ENCODE data around the gene ZIC5. TPM values are rescaled to one million over a fixed set of nuclear protein-coding genes. Genes with fewer than 3 reads are reported as not detected.

ZIC5 gene
- polyA plus RNA-seq, result not detected

DNA sequence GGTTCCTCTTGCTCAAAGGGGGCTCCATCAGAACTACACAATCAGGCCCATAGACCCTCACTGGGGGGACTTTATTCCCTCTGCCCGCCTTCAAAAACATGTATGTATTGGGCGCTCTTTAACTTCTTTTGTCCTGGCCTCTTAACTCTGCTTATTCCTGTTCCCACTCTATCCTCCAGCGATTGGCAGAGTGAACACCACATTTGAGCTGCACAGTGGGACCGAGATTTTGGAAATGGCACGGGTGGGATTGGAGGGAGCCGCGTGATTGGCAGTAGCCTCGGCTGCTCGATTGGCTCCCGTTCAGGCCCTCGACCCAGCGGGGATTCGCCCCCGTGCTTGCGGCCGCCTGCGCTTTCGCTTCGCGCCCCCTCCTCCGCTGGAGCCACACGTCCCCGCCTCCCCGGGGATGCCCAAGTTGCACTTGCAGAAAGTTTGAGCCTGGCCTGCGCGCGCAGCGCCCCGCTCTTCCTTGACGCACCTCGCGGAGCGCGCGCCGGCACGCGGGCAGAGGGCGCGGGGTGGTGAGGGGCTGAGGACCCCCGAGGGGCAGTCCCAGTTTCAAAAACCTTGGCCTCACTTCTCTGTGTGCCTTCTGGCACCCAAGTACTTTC lies at the start of gene ZIC5:
Gene ZIC5, minus strand, starts transcription at position 192 of the 614 bp plus-strand sequence. Its CDS starts 164 bp downstream, at position 28.
- H3K4me3 Mint-ChIP-seq, result peak within 1 kb of the TSS; percentile 34 to 87 (median 76)
- peaks cover 6 to 11% (median 8%) of the 10 kb centered on the region in 3 donors for H3K4me1 Mint-ChIP-seq
- H3K27ac Mint-ChIP-seq, result peak within 1 kb of the TSS; percentile 86 to 99 (median 96)
- H3K9me3 Mint-ChIP-seq, result peaks cover 7 to 23% (median 17%) of the 10 kb centered on the region in 3 donors
- peaks cover 60% of the 10 kb centered on the region for H3K27me3 Mint-ChIP-seq
- H3K36me3 Mint-ChIP-seq, result peaks cover 2% of the 10 kb centered on the region

DNA sequence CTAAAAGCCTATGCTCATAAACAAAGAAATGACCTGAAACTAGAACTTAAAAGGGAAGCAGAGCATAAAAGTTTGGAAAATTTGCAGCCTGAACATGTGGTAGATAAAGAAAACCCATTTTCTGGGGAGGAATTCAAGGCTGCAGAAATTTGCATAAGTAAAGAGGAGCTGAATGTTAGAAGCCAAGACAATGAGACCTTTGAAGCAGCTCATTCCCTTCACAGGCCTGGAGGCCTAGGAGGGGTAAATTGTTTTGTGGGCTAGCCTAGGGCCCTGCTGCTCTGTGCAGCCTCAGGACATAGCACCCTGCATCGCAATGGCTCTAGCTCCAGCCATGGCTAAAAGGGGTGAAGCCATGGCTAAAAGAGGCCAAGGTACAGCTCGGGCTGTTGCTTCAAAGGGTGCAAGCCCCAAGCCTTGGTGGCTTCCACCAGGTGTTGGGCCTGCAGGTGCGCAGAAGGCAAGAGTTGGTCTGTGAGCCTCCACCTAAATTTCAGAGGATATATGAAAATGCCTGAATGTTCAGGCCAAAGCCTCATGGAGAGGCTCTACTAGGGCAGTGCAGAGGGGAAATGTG lies 48.3 kb upstream of the ZIC5 start:
- Mint-ChIP-seq H3K27me3 (no peaks in the 10 kb centered on the region), H3K36me3 (peaks cover 3% of the 10 kb centered on the region), H3K4me1 (no peaks in the 10 kb centered on the region), H3K4me3 (no peak overlapping the region), H3K27ac (no peak overlapping the region), H3K9me3 (peaks cover 0 to 8% (median 0%) of the 10 kb centered on the region in 3 donors)

DNA sequence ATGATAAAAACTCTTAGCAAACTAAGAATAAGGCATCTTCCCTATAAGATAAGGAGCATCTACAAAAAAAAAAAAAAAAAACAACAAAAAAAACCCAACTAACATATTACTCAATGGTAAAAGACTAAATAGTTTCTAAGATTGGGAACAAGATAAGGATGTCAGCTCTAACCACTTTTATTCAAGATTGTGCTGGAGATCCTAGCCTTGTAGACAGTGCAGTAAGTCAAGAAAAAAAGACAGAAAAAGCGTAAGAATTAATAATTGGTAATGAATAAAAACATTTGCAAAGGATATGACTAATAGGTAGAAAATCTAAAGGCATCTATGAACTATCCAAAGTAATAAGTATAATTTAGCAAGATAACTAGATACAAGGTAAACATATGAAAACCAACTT lies 43.1 kb upstream of the ZIC5 start:
- H3K4me1 Mint-ChIP-seq, result no peaks in the 10 kb centered on the region
- peaks cover 3% of the 10 kb centered on the region for H3K36me3 Mint-ChIP-seq
- H3K27ac Mint-ChIP-seq, result no peak overlapping the region
- H3K4me3 Mint-ChIP-seq, result no peak overlapping the region
- no peaks in the 10 kb centered on the region for H3K9me3 Mint-ChIP-seq
- peaks cover 1% of the 10 kb centered on the region for H3K27me3 Mint-ChIP-seq

- peak overlapping the region in 2 of 4 donors; percentile 1 to 59 for H3K4me3 Mint-ChIP-seq
- H3K4me1 Mint-ChIP-seq, result peaks cover 0 to 8% (median 4%) of the 10 kb centered on the region in 3 donors
- no peaks in the 10 kb centered on the region for H3K36me3 Mint-ChIP-seq
- peaks cover 2 to 17% (median 7%) of the 10 kb centered on the region in 3 donors for H3K9me3 Mint-ChIP-seq
- H3K27me3 Mint-ChIP-seq, result peaks cover 55% of the 10 kb centered on the region
- peak overlapping the region in 1 of 3 donors; percentile 71 for H3K27ac Mint-ChIP-seq
These were observed 26.7 kb upstream of the ZIC5 start for GRCh38 chr13:99998261-99998660.

DNA sequence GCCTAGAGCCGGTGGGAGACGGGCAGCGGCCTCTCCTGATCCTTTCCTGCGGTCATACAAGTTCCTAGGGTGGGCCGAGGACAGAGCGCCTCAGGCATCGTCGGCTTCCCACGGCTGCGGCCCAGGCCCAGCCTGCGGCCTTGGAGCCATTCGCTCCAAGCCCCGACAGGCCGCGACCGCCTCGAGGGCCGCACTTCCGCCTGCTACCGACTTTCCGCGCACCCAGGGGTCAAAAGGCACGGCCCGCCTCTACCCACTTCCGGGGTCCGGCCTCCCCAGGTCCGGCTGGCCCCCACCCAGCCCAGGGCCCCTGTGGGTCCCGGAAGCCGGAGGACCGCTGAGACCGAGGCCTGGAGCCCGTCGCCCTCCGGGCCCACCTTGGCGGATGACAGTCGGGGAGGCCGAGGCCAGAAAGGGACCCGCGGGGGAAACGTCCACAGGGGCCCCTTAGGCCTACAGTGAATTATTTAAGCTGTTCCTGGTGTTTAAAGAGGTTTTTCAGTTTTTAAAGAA lies 26.2 kb upstream of the ZIC5 start:
- peaks cover 2 to 8% (median 6%) of the 10 kb centered on the region in 3 donors for H3K4me1 Mint-ChIP-seq
- H3K27ac Mint-ChIP-seq, result peak overlapping the region in 1 of 3 donors; percentile 71
- H3K36me3 Mint-ChIP-seq, result no peaks in the 10 kb centered on the region
- H3K27me3 Mint-ChIP-seq, result peaks cover 57% of the 10 kb centered on the region
- H3K9me3 Mint-ChIP-seq, result peaks cover 2 to 22% (median 7%) of the 10 kb centered on the region in 3 donors
- H3K4me3 Mint-ChIP-seq, result peak overlapping the region in 1 of 4 donors; percentile 59

DNA sequence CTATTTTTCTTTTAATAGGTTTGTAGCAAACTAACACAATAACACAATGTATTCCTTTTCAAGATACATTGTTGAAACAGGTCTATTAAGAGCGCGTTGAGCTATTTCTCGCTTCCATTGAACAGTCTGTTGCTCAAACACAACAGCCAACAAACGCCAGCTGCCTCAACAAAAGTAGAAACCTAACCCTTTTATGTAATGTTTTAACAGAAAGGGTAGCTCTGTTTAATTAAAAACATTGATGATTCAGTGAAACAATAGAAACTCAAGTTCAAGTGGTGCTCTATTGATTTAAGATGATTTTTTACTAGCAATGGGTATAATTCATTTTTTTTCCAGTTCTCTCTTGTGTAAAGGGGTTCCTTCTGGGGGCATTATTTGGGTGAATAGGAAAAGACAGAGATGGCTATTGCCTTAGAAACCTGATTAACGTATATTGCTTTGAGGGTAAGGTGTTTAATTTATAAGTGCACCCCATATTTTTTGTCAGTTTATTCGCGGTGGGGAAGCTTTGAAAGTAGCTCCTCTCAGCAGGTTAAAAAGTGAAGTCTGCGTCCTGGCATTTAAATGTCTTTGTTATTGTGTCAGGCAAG lies 24.9 kb upstream of the ZIC5 start:
- Mint-ChIP-seq H3K9me3 (peaks cover 2 to 24% (median 7%) of the 10 kb centered on the region in 3 donors), H3K27ac (peak overlapping the region; percentile 80 to 82 (median 80))

GRCh38 chr13:99995589-99996380 lies 24.2 kb upstream of the ZIC5 start:
- H3K27ac Mint-ChIP-seq, result peak overlapping the region; percentile 23 to 99 (median 82)
- H3K4me3 Mint-ChIP-seq, result peak overlapping the region in 2 of 4 donors; percentile 8 to 20
- H3K27me3 Mint-ChIP-seq, result peaks cover 68% of the 10 kb centered on the region
- H3K36me3 Mint-ChIP-seq, result no peaks in the 10 kb centered on the region
- H3K4me1 Mint-ChIP-seq, result peaks cover 2 to 8% (median 6%) of the 10 kb centered on the region in 3 donors
- peaks cover 2 to 24% (median 7%) of the 10 kb centered on the region in 3 donors for H3K9me3 Mint-ChIP-seq

More for the DNA sequence above, 24.9 kb upstream of the ZIC5 start:
- H3K4me1 Mint-ChIP-seq, result peaks cover 2 to 8% (median 6%) of the 10 kb centered on the region in 3 donors
- peak overlapping the region in 2 of 4 donors; percentile 8 to 20 for H3K4me3 Mint-ChIP-seq
- peaks cover 64% of the 10 kb centered on the region for H3K27me3 Mint-ChIP-seq
- H3K36me3 Mint-ChIP-seq, result no peaks in the 10 kb centered on the region

DNA sequence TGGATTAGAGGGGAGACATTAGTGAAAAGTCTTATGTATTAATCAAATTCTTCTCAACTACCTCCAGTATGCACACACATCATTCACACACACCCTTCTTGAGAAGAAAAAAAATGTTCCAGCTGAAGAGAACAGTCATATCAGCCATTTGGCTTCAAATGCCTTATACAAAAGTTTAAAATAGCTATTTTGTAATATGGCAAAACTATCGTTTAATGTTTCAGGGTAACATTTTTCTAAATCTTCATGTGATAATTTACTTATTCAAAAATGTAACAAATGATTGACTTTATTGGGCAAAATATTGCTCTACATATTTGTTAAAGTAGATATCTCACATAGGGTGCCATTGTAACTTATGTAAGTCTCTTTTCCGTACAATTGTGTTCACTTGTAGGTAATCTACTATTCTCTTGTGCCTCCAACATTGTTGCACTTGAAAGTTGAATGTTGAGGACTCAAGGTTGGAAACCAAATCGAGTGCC lies 23.6 kb upstream of the ZIC5 start:
- Mint-ChIP-seq H3K27ac (peak overlapping the region in 2 of 3 donors; percentile 36 to 99), H3K27me3 (peaks cover 74% of the 10 kb centered on the region), H3K4me3 (peak overlapping the region in 1 of 4 donors; percentile 8), H3K36me3 (no peaks in the 10 kb centered on the region), H3K4me1 (peaks cover 2 to 8% (median 6%) of the 10 kb centered on the region in 3 donors), H3K9me3 (peaks cover 2 to 24% (median 7%) of the 10 kb centered on the region in 3 donors)

DNA sequence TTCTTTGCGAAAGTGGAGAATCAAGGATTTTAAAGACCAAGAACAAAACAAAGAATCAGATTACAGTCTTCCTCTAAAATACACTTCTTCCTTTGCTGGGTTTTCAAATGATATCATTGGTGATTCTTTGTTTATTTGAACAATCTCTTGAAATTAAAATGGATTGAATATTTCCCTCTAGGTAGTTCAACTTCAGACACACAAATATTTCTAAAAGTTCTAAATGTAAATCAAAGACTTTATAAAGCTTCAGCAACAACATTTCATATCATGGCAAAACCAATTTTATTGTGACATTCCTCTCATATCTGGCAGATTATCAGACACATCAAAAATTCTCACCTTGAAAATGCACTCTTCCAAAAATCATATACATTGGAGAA lies 23.1 kb upstream of the ZIC5 start:
- no peaks in the 10 kb centered on the region for H3K36me3 Mint-ChIP-seq
- no peak overlapping the region for H3K4me3 Mint-ChIP-seq
- peak overlapping the region in 2 of 3 donors; percentile 36 to 99 for H3K27ac Mint-ChIP-seq
- peaks cover 77% of the 10 kb centered on the region for H3K27me3 Mint-ChIP-seq
- peaks cover 2 to 26% (median 7%) of the 10 kb centered on the region in 3 donors for H3K9me3 Mint-ChIP-seq
- H3K4me1 Mint-ChIP-seq, result peaks cover 4 to 13% (median 6%) of the 10 kb centered on the region in 3 donors

GRCh38 chr13:99993660-99994637 lies 22.4 kb upstream of the ZIC5 start:
- H3K9me3 Mint-ChIP-seq, result peaks cover 2 to 29% (median 7%) of the 10 kb centered on the region in 3 donors
- H3K4me3 Mint-ChIP-seq, result peak overlapping the region in 1 of 4 donors; percentile 84
- H3K36me3 Mint-ChIP-seq, result peaks cover 2% of the 10 kb centered on the region
- H3K4me1 Mint-ChIP-seq, result peaks cover 4 to 13% (median 7%) of the 10 kb centered on the region in 3 donors
- peaks cover 80% of the 10 kb centered on the region for H3K27me3 Mint-ChIP-seq
- peak overlapping the region in 2 of 3 donors; percentile 36 to 99 for H3K27ac Mint-ChIP-seq

DNA sequence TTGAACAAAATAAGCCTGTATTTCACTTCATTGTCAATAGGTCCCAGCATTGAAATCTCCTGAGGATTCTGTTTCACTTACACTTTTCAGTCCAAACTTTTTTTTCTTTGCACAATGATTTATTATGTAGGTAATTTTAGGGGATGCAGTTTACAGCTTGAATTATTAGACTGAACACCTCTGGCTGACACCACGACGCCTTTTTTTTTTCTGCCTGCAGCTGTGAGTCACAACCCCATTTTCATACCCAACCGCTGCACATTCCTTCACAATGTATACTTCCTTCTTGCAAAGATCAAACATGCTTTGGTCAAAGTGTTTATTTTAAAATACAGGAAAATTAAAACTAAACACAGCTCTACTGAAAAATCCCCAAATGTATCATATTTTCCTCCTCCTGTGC lies 21.4 kb upstream of the ZIC5 start:
- Mint-ChIP-seq H3K27ac (peak overlapping the region in 2 of 3 donors; percentile 42 to 99), H3K36me3 (peaks cover 3% of the 10 kb centered on the region), H3K27me3 (peaks cover 76% of the 10 kb centered on the region), H3K4me1 (peaks cover 4 to 10% (median 7%) of the 10 kb centered on the region in 3 donors), H3K9me3 (peaks cover 2 to 28% (median 7%) of the 10 kb centered on the region in 3 donors), H3K4me3 (peak overlapping the region in 1 of 4 donors; percentile 84)

- peak overlapping the region in 2 of 4 donors; percentile 58 to 84 for H3K4me3 Mint-ChIP-seq
- peak overlapping the region in 2 of 3 donors; percentile 80 to 99 for H3K27ac Mint-ChIP-seq
- H3K27me3 Mint-ChIP-seq, result peaks cover 82% of the 10 kb centered on the region
- peaks cover 3% of the 10 kb centered on the region for H3K36me3 Mint-ChIP-seq
- H3K9me3 Mint-ChIP-seq, result peaks cover 2 to 30% (median 7%) of the 10 kb centered on the region in 3 donors
- peaks cover 4 to 10% (median 7%) of the 10 kb centered on the region in 3 donors for H3K4me1 Mint-ChIP-seq
These were observed 20.5 kb upstream of the ZIC5 start for GRCh38 chr13:99991828-99992775.

Data from IgD-negative memory B cell (primary cell).